Stimulated activated naive B cell treated with anti-CD40 and anti-IgM and Interleukin-4, amounts not matched to agents 10 μg/mL and 1 μg/mL and 100 μg/mL, for 72 hours (primary cell): Measurements from ENCODE around the gene RFNG.
A peak's percentile ranks its signal among the peaks of the same experiment; 100 is the strongest.

ENCODE experiments used
- ATAC-seq, 2 donors: fragments of 150-1000 bp; cut with Tn5 transposase; replicated peaks; 2 replicates each; pipeline ENCODE4 v1.10.0; 2021; ENCODE audit warnings: moderate library complexity in 1 of 2
- DNase-seq: peaks from one replicate; pipeline ENCODE4 v3.0.0; 2021
- H3K27ac Mint-ChIP-seq: one replicate; pipeline ENCODE4 v1.8.0; 2022; ENCODE audit warnings: mild to moderate bottlenecking, mixed read lengths
- H3K27me3 Mint-ChIP-seq, 2 donors: one replicate each; pipeline ENCODE4 v1.8.0; 2022; ENCODE audit warnings: mixed read lengths in 2 of 2
- H3K36me3 Mint-ChIP-seq, 2 donors: one replicate each; pipeline ENCODE4 v1.8.0; 2022; ENCODE audit warnings: mixed read lengths in 2 of 2, mild to moderate bottlenecking in 1 of 2
- H3K4me1 Mint-ChIP-seq, 2 donors: one replicate each; pipeline ENCODE4 v1.8.0; 2022; ENCODE audit warnings: mixed read lengths in 2 of 2, mild to moderate bottlenecking in 1 of 2
- H3K4me3 Mint-ChIP-seq, 2 donors: one replicate each; pipeline ENCODE4 v1.8.0; 2022; ENCODE audit warnings: mild to moderate bottlenecking in 2 of 2, mixed read lengths in 2 of 2, moderate library complexity in 1 of 2
- H3K9me3 Mint-ChIP-seq, 2 donors: one replicate each; pipeline ENCODE4 v1.8.0; 2022; ENCODE audit warnings: mixed read lengths in 2 of 2, mild to moderate bottlenecking in 1 of 2

RFNG gene

GRCh38 chr17:82020572-82021106 lies 31.0 kb downstream of the RFNG start:
- ATAC-seq (no peak), DNase-seq (no peak)
- Mint-ChIP-seq H3K4me3 (peak overlapping the region in 1 of 2 donors; percentile 23), H3K27me3 (no peaks in the 10 kb centered on the region), H3K9me3 (no peaks in the 10 kb centered on the region), H3K36me3 (peaks cover 5 to 7% of the 10 kb centered on the region in 2 donors), H3K27ac (no peak overlapping the region), H3K4me1 (peaks cover 23 to 33% of the 10 kb centered on the region in 2 donors)

- Mint-ChIP-seq H3K27ac (no peak overlapping the region), H3K36me3 (peaks cover 3 to 4% of the 10 kb centered on the region in 2 donors), H3K27me3 (no peaks in the 10 kb centered on the region), H3K4me3 (peak overlapping the region in 1 of 2 donors; percentile 23), H3K9me3 (no peaks in the 10 kb centered on the region), H3K4me1 (peaks cover 23 to 33% of the 10 kb centered on the region in 2 donors)
- no peak for ATAC-seq
- DNase-seq: peak; percentile 51
Measured at GRCh38 chr17:82019690-82020571, 31.7 kb downstream of the RFNG start.

- Mint-ChIP-seq H3K27me3 (no peaks in the 10 kb centered on the region), H3K27ac (no peak overlapping the region), H3K36me3 (peaks cover 3 to 4% of the 10 kb centered on the region in 2 donors), H3K4me3 (no peak overlapping the region), H3K9me3 (no peaks in the 10 kb centered on the region), H3K4me1 (peaks cover 22 to 31% of the 10 kb centered on the region in 2 donors)
- no peak for DNase-seq
- ATAC-seq: no peak
Measured at GRCh38 chr17:82018989-82019689, 32.5 kb downstream of the RFNG start.

- Mint-ChIP-seq H3K4me3 (no peak overlapping the region), H3K36me3 (peaks cover 3 to 4% of the 10 kb centered on the region in 2 donors), H3K27me3 (no peaks in the 10 kb centered on the region), H3K27ac (no peak overlapping the region), H3K4me1 (peaks cover 17 to 24% of the 10 kb centered on the region in 2 donors), H3K9me3 (no peaks in the 10 kb centered on the region)
- no peak for ATAC-seq
- no peak for DNase-seq
Measured at GRCh38 chr17:82018152-82018988, 33.2 kb downstream of the RFNG start.

GRCh38 chr17:82017612-82018151 lies 33.9 kb downstream of the RFNG start:
- H3K36me3 Mint-ChIP-seq: peaks cover 3 to 6% of the 10 kb centered on the region in 2 donors
- no peak overlapping the region for H3K4me3 Mint-ChIP-seq
- DNase-seq: no peak
- no peak overlapping the region for H3K27ac Mint-ChIP-seq
- peaks cover 17 to 24% of the 10 kb centered on the region in 2 donors for H3K4me1 Mint-ChIP-seq
- no peaks in the 10 kb centered on the region for H3K9me3 Mint-ChIP-seq
- ATAC-seq: no peak
- H3K27me3 Mint-ChIP-seq: no peaks in the 10 kb centered on the region

- no peak for DNase-seq
- Mint-ChIP-seq H3K27me3 (no peaks in the 10 kb centered on the region), H3K4me1 (peaks cover 15 to 22% of the 10 kb centered on the region in 2 donors), H3K27ac (no peak overlapping the region), H3K4me3 (no peak overlapping the region), H3K9me3 (no peaks in the 10 kb centered on the region), H3K36me3 (peaks cover 3 to 7% of the 10 kb centered on the region in 2 donors)
- no peak for ATAC-seq
Measured at GRCh38 chr17:82016875-82017459, 34.6 kb downstream of the RFNG start.

- peaks cover 8 to 15% of the 10 kb centered on the region in 2 donors for H3K4me1 Mint-ChIP-seq
- ATAC-seq (no peak), DNase-seq (no peak)
- no peaks in the 10 kb centered on the region for H3K9me3 Mint-ChIP-seq
- no peak overlapping the region for H3K4me3 Mint-ChIP-seq
- peaks cover 3 to 7% of the 10 kb centered on the region in 2 donors for H3K36me3 Mint-ChIP-seq
- H3K27me3 Mint-ChIP-seq: no peaks in the 10 kb centered on the region
- H3K27ac Mint-ChIP-seq: no peak overlapping the region
Measured at GRCh38 chr17:82016061-82016874, 35.3 kb downstream of the RFNG start.

GRCh38 chr17:82015311-82015971 lies 36.2 kb downstream of the RFNG start:
- no peak overlapping the region for H3K27ac Mint-ChIP-seq
- H3K4me3 Mint-ChIP-seq: no peak overlapping the region
- no peaks in the 10 kb centered on the region for H3K27me3 Mint-ChIP-seq
- DNase-seq: no peak
- ATAC-seq: no peak
- H3K4me1 Mint-ChIP-seq: peaks cover 3 to 7% of the 10 kb centered on the region in 2 donors
- no peaks in the 10 kb centered on the region for H3K9me3 Mint-ChIP-seq
- H3K36me3 Mint-ChIP-seq: peaks cover 3 to 9% of the 10 kb centered on the region in 2 donors

GRCh38 chr17:82014971-82015310 lies 36.7 kb downstream of the RFNG start:
- peaks cover 1 to 2% of the 10 kb centered on the region in 2 donors for H3K4me1 Mint-ChIP-seq
- DNase-seq (no peak), ATAC-seq (no peak)
- no peaks in the 10 kb centered on the region for H3K9me3 Mint-ChIP-seq
- H3K36me3 Mint-ChIP-seq: peaks cover 3 to 8% of the 10 kb centered on the region in 2 donors
- no peak overlapping the region for H3K4me3 Mint-ChIP-seq
- H3K27me3 Mint-ChIP-seq: no peaks in the 10 kb centered on the region
- H3K27ac Mint-ChIP-seq: no peak overlapping the region

- Mint-ChIP-seq H3K27ac (no peak overlapping the region), H3K4me3 (no peak overlapping the region), H3K4me1 (peaks cover 0 to 1% of the 10 kb centered on the region in 2 donors), H3K27me3 (no peaks in the 10 kb centered on the region), H3K36me3 (peaks cover 6 to 10% of the 10 kb centered on the region in 2 donors), H3K9me3 (no peaks in the 10 kb centered on the region)
- DNase-seq (no peak), ATAC-seq (no peak)
Measured at GRCh38 chr17:82014432-82014831, 37.2 kb downstream of the RFNG start.

- DNase-seq (no peak), ATAC-seq (no peak)
- peak overlapping the region in 1 of 2 donors; percentile 35 for H3K4me3 Mint-ChIP-seq
- no peak overlapping the region for H3K27ac Mint-ChIP-seq
- peaks cover 6 to 11% of the 10 kb centered on the region in 2 donors for H3K36me3 Mint-ChIP-seq
- H3K9me3 Mint-ChIP-seq: no peaks in the 10 kb centered on the region
- no peaks in the 10 kb centered on the region for H3K4me1 Mint-ChIP-seq
- no peaks in the 10 kb centered on the region for H3K27me3 Mint-ChIP-seq
Measured at GRCh38 chr17:82013772-82014321, 37.8 kb downstream of the RFNG start.

- DNase-seq (no peak), ATAC-seq (no peak)
- Mint-ChIP-seq H3K27ac (no peak overlapping the region), H3K4me1 (no peaks in the 10 kb centered on the region), H3K36me3 (peaks cover 6 to 10% of the 10 kb centered on the region in 2 donors), H3K27me3 (no peaks in the 10 kb centered on the region), H3K4me3 (no peak overlapping the region), H3K9me3 (no peaks in the 10 kb centered on the region)
Measured at GRCh38 chr17:82013341-82013740, 38.3 kb downstream of the RFNG start.
